GM21515 (cell line): Measurements from ENCODE around the gene FUOM.
"Not testable (repeated sequence)": the region's sequence is repeated elsewhere in the genome, so short reads cannot be mapped to it uniquely, and the experiment has no call there.

ENCODE experiments used
- ATAC-seq: cut with Tn5 transposase; IDR thresholded peaks from one replicate; pipeline ENCODE4 v1.9.1; 2021; ENCODE audit not compliant: unreplicated experiment

The FUOM gene

DNA sequence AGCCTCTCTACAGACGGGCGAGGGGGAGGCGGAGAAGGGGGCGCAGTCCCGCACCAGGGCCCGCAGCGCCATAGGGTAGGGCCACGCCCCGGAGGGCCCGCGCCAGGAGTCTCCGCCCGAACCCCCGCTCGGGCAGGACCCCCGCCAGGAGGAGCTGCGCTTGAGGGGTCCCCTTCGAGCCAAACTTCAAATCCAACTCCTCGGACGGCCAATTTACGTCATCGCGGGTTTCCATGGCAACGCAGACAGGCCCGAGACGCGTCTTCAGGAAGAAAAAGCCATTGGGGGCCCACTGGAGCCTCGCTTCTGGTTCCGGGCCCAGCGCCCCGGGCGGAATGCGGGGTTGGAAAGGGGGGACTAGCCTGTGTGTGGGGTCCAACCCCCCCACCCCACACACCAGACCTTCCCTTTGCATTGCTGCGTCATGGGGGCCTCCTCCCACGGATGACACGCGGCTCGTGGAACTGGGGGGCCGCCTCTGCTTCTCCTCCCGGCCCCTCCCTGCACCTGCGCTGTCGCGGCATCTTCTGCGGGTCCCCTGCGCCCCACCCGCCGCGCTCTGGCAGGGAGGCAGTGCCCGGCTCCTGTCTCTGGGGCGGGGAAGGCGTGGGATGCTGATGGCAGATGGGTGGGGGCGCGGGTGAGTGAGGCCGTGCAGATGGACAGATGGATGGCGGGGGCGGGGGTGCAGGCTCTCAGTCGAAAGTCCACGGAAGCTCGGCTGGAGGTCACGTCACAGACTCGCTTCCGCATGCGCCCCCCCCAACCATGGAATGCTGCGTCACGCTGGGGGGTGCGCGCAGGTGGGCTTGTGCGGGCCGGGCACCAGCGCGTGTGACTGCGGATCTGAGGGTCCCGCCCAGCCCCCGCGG, 22.3 kb downstream of the FUOM start:
- ATAC-seq = no peak

- no peak for ATAC-seq
Observed at GRCh38 chr10:133334503-133335245, 23.1 kb downstream of the FUOM start.

- no peak for ATAC-seq
Observed at GRCh38 chr10:133332936-133333699, 24.7 kb downstream of the FUOM start.

- ATAC-seq = peak; percentile 83
Observed at GRCh38 chr10:133329491-133330202, 28.2 kb downstream of the FUOM start.

DNA sequence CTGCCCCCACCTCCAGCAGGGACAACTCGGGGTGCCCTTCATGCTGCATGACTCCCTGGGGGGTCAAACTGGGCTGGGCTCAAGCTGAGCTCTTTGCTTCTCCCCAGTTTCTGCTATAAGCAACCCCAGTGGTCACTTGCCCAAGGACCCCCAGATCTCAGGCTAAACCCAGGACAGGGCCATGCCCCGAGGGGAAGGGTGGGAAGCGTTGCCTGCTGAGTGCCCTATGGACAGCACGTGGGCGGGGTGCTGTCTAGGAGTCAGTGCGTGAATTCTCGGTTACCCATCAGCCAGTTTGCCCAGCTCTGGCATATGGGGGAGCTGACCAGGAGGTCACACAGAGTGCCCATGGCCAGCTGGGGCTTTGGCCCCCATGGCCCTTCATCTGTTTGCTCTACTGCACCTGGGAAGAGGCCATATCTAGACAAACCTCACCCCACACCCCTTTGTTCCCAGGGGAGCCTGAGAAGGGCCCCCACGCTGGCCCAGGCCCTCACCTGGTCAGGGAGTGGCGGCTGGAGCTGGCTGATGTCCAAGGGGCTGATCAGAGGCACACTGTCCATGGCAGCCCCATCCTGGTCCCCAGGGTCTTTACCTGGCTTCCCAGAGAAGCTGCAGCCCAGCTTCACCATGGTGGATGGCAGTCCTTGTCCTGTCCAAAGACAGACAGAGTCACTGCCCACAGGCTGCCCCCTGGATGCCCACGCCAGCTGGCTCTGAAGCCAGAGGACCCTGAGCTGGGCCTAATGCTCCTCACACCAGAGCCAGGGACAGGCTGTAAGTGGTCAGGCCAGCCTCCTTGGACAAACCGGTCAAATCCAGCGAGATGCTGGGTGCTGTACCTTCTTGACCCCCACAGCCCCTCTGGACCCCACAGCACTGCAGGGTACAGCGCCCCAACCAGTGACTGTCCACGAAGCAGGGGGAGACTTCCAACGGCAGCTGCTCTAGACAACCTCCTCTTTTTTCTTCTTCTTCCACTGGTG, 29.2 kb downstream of the FUOM start:
- no peak for ATAC-seq

- ATAC-seq = no peak
Observed at GRCh38 chr10:133327651-133328357, 30.0 kb downstream of the FUOM start.

DNA sequence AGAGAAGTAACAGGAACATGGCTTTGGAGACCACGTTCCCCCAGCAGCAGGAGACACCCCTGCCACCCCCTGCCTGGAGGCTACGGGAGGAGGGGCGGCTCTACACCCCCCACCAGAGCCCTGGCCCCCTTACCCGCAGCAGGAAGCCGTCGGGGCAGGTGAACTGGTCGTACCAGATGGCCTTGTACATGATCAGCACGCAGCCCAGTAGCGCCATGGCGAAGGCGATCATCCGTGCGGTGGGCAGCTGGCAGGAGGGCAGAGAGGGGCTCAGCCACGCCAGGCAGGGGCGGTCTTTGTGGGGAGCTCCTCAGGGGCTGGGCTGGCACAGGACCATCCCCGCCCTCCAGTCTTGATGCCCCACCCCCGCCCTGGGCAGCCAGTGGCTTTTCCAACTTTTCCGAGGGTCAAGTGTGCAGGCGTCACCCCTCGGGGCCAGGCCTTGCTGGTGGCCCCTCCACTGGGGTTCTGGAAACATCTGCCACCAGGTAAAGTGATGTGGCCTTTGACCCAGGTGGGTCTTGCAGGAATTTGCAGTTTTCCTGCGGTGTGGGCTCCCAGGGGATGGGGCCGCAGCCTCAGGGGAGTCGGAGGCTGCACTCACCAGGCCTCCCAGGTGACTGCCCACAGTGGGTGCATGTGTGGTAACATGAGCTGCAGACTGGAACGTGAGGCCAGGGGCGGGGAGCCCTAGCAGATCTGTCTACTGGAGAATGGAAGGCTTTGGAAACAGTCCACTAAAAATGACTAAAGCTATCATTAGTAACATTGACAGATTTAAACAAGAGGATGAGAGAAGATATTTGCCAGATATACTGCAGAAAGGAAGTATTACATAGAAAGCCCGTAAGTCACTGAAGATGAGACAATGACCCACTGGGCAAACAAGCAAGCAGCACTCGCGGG, 30.8 kb downstream of the FUOM start:
- ATAC-seq = no peak

- ATAC-seq = no peak
Observed at GRCh38 chr10:133326223-133326551, 31.6 kb downstream of the FUOM start.

DNA sequence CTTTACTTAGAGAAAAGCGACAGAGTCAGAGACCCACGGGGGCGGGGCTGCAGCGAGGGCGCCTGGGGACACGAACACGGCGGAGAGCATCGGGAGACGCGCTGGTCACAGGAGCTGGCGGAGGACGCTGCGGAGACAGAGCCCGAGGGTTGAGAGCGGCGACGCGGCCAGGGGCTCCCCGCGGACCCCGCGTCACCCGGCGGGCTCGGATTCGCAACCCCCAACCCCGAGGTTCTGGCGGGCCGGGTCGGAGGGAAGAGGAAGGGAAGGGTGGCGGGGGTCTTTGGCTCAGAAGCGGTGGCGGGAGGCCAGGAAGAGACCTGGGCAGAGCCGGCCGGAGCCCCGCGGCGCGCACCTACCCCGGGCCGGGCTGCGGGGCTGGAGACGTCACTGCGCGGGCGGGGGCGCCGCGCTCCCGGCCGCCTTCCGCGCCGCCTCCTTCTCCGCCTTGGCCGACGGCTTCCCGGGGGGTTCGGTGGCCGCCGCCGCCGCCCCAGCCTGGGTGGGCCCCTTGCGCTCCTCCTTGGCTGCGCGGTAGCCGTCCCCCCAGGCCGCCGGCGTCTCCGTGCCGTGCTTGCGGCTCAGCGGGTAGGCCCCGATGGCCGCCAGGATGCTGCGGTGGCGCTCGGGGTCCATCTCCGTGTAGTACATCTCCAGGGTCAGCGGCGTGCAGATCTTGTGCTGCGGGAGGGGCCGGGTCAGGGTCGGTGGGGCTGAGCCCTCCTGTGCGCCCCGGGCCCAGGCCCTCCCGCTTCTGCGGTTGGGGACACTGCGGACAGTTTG, 32.2 kb downstream of the FUOM start:
- no peak for ATAC-seq

DNA sequence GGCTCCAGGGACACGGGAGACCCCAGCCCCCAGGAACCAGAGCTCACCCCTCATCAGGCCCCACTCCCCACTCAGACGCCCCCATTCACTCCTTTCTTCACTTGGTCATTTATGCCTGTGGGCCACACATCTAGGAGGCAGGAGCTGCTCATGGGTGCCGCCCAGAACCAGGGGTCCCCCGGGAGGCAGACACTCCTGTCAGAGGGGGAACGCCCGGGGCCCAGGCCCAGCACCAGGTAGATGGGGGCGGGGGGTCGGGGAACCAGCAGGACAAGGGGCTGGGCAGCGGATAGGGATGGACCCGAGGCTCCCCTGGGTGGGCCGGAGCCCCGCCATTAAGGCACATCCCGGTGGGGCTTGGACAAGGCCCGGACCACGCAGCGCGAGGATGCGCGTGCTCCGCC, 33.0 kb downstream of the FUOM start:
- ATAC-seq = no peak

- ATAC-seq = peak; percentile 57
Observed at GRCh38 chr10:133324198-133324792, 33.5 kb downstream of the FUOM start.

GRCh38 chr10:133322064-133322709, 35.6 kb downstream of the FUOM start:
- ATAC-seq = not testable (repeated sequence)

- not testable (repeated sequence) for ATAC-seq
Observed at GRCh38 chr10:133320852-133321422, 36.9 kb downstream of the FUOM start.

DNA sequence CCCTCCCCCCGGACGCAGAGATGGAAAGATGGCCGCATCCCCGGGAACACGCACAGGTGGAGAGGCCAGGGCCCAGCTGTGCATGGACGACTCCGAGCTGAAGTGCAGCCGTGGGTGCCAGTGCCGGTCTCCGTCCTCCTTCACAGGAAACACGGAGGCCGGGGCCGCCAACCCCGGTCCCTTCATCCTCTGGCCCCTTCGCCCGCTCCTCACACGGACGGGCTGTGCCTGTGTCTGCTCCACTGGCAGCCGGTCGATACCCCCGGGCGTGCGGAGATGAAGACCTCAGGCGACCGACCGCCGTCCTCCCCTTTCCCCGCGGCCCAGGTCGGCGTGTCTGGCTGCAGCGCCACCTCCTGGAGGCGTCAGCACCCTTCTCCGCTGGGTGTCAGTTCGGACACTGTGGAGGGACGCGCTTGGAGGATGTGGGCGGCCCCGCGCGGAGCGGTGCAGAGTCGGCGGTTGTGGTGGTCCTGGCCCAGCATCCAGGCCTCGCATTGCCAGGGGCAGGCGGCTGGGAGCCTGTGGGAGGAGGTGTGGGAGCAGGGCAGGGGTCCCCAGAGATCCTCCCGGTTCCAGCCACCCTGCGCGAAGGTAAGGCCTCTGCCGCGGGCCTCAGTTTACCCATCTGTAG, 39.2 kb downstream of the FUOM start:
- peak; percentile 86 for ATAC-seq

GRCh38 chr10:133316732-133317131, 41.1 kb downstream of the FUOM start:
- ATAC-seq = no peak

DNA sequence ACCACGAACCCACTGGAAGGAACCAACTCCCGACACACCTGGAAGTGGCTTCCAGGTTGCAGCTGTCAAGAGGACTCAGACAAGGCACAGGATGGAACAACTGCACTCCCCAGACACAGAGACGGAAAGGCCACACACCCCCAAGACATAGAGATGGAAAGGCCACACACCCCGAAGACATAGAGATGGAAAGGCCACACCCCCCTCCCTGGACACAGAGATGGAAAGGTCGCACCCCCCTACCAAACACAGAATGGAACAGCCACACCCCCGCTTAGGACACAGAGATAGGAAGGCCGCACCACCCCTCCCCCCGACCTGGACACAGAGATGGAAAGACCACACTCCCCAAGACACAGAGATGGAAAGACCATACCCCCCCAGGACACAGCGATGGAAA, 41.6 kb downstream of the FUOM start:
- no peak for ATAC-seq
